GM19438 (cell line): ENCODE data around the gene ALDH1B1.
"Not testable (repeated sequence)": the region's sequence is repeated elsewhere in the genome, so short reads cannot be mapped to it uniquely, and the experiment has no call there.

Experiments
- ATAC-seq: cut with Tn5 transposase; IDR thresholded peaks from one replicate; pipeline ENCODE4 v1.9.1; 2021; ENCODE audit warnings: low read depth; ENCODE audit not compliant: unreplicated experiment

The ALDH1B1 gene

DNA sequence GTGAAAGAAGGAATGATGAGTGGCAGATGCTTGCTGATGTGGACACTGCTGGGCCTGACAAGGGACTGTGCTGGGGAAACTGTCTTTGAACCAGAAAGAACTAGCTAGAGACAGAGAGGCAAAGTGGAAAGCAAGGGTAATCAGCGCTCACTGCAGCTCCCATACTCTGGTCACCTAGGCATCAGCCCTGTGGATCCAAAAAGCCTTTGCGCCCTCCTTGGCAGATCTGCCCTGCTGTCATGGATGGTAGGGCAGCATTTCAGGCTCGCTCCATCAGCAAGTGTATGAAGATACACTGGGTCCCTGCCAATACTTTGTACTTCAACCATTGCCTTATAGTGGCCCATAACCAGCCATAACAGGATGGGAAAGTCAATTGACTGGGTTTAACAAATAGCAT lies 6.6 kb upstream of the ALDH1B1 start:
- no peak for ATAC-seq

DNA sequence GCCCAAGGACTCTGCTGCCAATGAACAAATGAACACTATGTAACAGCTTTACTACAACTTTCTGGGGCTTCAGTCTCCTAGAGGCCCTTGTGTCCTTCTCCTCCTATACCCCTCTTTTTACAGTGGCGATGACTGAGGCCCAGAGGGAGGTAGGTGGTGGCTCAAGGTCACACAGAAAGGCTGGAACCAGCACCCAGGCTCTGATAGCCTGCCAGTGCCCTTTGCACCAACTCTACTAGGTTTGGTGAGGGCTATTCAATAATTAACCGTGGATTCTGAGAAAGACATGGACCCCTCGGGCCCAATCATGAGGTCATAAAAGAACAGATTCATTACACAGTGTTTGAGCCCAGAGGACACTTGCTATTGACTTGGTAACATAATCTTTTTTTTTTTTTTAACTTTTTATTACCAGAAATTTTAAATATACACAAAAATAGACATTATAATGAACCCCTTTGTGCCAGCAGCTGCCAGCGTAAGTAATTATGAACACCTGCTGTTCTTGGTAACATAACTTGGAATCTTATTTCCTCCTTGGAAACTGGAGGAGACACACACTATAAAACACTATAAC lies 6.1 kb upstream of the ALDH1B1 start:
- ATAC-seq = no peak

- no peak for ATAC-seq
These were observed 5.4 kb upstream of the ALDH1B1 start for GRCh38 chr9:38387066-38387465.

- no peak for ATAC-seq
These were observed 4.8 kb upstream of the ALDH1B1 start for GRCh38 chr9:38387751-38388150.

- no peak for ATAC-seq
These were observed 3.9 kb upstream of the ALDH1B1 start for GRCh38 chr9:38388283-38389223.

- no peak for ATAC-seq
These were observed 3.2 kb upstream of the ALDH1B1 start for GRCh38 chr9:38389313-38389712.

DNA sequence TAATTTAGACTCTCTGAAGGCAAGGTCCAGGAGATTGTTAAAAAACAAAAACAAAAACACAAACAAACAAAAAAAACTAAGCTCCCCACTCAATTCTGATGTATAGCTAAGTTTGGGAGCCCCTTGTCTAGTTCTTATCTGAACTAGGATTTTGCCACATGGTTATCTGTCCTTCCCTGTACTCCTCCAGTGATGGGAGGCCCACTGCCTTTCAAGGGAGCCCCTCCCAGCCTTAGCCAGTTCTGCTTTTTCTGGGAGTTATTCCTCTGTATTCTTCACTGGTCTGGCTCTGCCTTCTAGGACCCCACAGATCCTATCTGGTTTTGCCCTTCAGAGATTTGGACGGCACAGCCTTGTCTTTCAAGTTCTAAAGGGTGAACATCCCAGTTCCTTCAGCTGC lies 2.1 kb upstream of the ALDH1B1 start:
- ATAC-seq = no peak

- no peak for ATAC-seq
These were observed 1.7 kb upstream of the ALDH1B1 start for GRCh38 chr9:38390851-38391250.

DNA sequence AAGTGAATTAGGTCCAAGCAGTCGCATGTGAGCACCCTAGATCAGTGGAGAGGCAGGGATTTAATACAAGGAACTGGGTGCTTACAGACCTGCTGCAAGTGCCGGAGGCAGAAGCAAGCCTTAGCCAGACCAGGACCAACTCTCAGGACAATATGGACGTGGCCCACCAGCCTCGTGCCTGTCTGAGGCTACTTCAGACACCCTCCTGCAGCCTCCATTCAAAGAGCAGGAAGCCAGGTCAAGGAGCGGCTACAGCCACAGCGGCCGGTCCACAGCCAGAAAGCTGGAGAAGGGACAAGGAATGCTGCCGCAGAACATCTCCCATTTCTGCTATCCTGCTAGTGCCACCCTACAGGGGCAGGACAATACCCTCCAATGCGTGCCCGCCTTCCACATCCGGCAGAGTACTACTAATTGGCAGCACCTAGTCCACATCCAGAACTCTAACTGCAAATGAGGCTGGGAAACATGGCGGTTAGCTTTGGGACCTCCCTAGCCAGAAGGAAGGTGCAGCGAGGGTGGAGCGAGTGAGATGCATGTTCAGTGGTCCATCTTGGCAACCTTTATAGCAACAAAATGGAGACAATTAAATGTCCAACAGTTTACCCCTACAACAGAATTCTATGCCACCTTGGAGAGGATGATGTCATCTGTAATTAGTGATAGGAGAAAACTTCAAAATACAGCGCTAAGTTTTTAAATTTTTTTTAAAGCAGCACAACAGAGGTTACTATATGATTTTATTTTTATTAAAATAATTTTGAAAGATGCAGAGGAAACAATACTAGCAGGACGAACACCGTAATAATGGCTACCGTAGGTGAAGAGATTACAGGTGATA lies 1.0 kb upstream of the ALDH1B1 start:
- no peak for ATAC-seq

- no peak for ATAC-seq
These were observed 760 bp downstream of the ALDH1B1 start for GRCh38 chr9:38393128-38393796.

GRCh38 chr9:38394416-38394815 lies 1.9 kb downstream of the ALDH1B1 start:
- ATAC-seq = no peak

DNA sequence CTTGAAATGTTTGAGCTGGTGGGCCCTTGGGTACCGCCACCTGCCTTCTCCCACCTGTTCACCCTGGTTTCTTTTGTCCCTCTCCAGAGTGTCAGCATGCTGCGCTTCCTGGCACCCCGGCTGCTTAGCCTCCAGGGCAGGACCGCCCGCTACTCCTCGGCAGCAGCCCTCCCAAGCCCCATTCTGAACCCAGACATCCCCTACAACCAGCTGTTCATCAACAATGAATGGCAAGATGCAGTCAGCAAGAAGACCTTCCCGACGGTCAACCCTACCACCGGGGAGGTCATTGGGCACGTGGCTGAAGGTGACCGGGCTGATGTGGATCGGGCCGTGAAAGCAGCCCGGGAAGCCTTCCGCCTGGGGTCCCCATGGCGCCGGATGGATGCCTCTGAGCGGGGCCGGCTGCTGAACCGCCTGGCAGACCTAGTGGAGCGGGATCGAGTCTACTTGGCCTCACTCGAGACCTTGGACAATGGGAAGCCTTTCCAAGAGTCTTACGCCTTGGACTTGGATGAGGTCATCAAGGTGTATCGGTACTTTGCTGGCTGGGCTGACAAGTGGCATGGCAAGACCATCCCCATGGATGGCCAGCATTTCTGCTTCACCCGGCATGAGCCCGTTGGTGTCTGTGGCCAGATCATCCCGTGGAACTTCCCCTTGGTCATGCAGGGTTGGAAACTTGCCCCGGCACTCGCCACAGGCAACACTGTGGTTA lies 3.3 kb downstream of the ALDH1B1 start:
- no peak for ATAC-seq

DNA sequence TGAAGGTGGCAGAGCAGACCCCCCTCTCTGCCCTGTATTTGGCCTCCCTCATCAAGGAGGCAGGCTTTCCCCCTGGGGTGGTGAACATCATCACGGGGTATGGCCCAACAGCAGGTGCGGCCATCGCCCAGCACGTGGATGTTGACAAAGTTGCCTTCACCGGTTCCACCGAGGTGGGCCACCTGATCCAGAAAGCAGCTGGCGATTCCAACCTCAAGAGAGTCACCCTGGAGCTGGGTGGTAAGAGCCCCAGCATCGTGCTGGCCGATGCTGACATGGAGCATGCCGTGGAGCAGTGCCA lies 3.8 kb downstream of the ALDH1B1 start:
- no peak for ATAC-seq

DNA sequence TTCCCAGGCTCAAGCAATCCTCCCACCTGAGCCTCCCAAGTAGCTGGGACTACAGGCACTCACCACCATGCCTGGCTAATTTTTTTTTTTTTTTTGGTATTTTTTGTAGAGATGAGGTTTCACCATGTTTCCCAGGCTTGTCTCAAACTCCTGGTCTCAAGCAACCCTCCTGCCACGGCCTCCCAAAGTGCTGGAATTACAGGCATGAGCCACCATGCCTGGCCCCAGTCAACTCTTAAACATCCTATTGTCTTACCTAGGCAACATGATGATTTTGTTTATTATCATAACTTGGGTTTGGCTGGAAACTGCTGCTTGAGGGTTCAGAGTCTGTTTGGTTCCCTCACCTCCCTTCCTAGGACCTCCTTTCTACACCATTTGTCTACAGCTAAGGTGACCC lies 6.7 kb downstream of the ALDH1B1 start:
- ATAC-seq = not testable (repeated sequence)

- no peak for ATAC-seq
These were observed 9.5 kb downstream of the ALDH1B1 start for GRCh38 chr9:38401994-38402393.

- ATAC-seq = no peak
These were observed 11.8 kb downstream of the ALDH1B1 start for GRCh38 chr9:38404314-38404713.

GRCh38 chr9:38405785-38406184 lies 13.3 kb downstream of the ALDH1B1 start:
- ATAC-seq = no peak

DNA sequence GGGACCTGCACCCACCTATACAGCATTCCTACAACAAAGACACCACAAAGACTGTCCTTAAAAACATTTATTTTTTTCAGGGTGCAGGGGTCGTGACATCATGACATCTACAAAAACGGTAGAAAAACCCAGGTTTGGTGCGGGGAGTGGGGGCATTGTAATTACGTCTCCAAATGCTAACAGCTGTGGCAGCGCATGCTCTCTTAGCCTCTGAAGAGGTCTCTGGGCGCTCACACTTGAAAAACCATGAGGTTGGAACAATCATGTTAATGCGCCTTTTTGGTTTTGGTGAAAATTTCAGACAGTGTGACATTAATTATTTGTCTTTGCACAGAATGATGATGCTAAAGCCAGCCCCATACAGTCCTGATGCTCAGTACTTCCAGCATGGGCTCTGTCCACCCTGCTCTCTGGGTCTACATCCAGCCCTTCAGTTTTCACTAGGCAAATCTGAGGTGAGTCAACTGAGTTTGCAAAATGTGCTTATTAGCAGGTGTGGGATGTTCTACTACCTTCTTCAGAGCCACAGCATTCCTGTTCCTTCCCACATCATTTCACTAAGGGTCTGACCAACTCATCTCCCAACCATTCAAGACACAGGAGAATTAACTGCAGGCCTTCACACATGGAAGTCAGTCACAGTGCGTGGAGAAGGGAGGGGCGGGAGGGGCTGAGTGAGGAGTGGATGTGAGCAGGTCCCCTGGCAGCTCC lies 14.1 kb downstream of the ALDH1B1 start:
- ATAC-seq = no peak

DNA sequence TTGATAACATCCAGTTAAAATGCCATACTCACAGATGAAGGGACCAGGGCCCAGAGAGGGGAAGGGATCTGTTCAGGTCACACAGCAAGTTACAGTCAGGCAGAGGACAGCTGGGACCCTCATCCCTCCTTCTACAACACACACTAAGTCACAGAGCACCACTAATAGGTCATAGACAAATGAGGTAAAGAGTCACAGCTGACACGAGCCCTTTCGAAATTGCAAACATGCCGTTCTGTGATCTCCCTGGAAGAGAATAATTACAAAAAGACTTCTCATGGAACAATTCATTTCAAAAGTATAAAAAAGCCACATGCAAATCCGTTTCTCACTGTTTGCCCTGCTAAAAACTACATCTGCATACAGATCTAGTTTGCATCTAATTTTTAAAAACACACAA lies 16.2 kb downstream of the ALDH1B1 start:
- ATAC-seq = no peak

GRCh38 chr9:38412751-38413150 lies 20.2 kb downstream of the ALDH1B1 start:
- no peak for ATAC-seq
